Adrenal gland (tissue), 12 donors: ENCODE data around the gene APOB. TPM values are rescaled to one million over a fixed set of nuclear protein-coding genes. Genes with fewer than 3 reads are reported as not detected.

Experiments used
- DNase-seq, 7 donors: peaks; one replicate each; pipeline ENCODE4 v3.0.0-alpha.2; 2019 to 2020
- H3K27ac ChIP-seq, 5 donors: fragments of 200-600 bp; sonication (generic) in 4 of 5; 1 replicate in 3 of 5; 2 replicates in 2 of 5; pipeline versions ENCODE4 v1.5.1 to v1.8.0; 2016 to 2020; ENCODE audit warnings: mild to moderate bottlenecking in 1 of 5
- H3K27me3 ChIP-seq: fragments of 200-600 bp; 2 replicates; pipeline ENCODE4 v1.8.0; 2021
- H3K36me3 ChIP-seq, 2 donors: fragments of 200-600 bp; replicated peaks in 1 of 2; 1 replicate in 1 of 2; 2 replicates in 1 of 2; pipeline versions ENCODE4 v1.5.1 to v1.8.0; 2018 to 2022
- H3K4me1 ChIP-seq, 2 donors: fragments of 200-600 bp; replicated peaks in 1 of 2; 1 replicate in 1 of 2; 2 replicates in 1 of 2; pipeline versions ENCODE4 v1.5.1 to v1.8.0; 2018 to 2021
- H3K4me3 ChIP-seq, 4 donors: fragments of 200-600 bp; sonication (generic) in 3 of 4; one replicate each; pipeline ENCODE4 v1.5.1; 2016 to 2018
- H3K9me3 ChIP-seq, 3 donors: fragments of 200-600 bp; sonication (generic) in 1 of 3; replicated peaks in 1 of 3; 1 replicate in 2 of 3; 2 replicates in 1 of 3; pipeline versions ENCODE4 v1.5.1 to v1.8.0; 2016 to 2021
- POLR2A ChIP-seq, 2 donors: fragments of 450-650 bp; IDR thresholded peaks; one replicate each; pipeline ENCODE4 v1.6.1; 2017; ENCODE audit warnings: antibody characterized with exemption in 2 of 2, mild to moderate bottlenecking in 2 of 2, moderate library complexity in 1 of 2
- WGBS, 4 donors: extraction: QIAGEN DNeasy Blood & Tissue Kit in 2 of 4; methylation state at CpG; one replicate each; pipeline versions ENCODE4 v1.1.5 to v1.1.7; 2013 to 2017; 5-methylcytosine and 5-hydroxymethylcytosine counted together
- intact Hi-C, 2 donors: fragments of 100-400 bp; cut with DNase I; formaldehyde crosslinking; loops; one replicate each; pipeline versions ENCODE4 v1.14.1 to v1.15.0; 2022 to 2023
- polyA plus RNA-seq, 3 donors: library from polyadenylated mRNA; stranded (reverse); fragments of 200-250 nt in 2 of 3; fragments of 350-450 nt in 1 of 3; fragmentation: Illumina TruSeq in 1 of 3; extraction: RNeasy Lipid Tissue Mini Kit (QIAGEN cat#74804) in 1 of 3; gene quantifications; one replicate each; pipeline ENCODE4 v1.2.3, GENCODE V29; 2013 to 2014
- total RNA-seq, 9 donors: library from RNA; depleted of rRNA in 4 of 9; stranded (reverse); fragments of >200 nt in 4 of 9; fragments of 120-200 nt in 1 of 9; fragmentation: NEBNext Ultra II Directional in 1 of 9; extraction: Animal tissue kit (Norgen Biotek cat#: 25700) in 1 of 9; gene quantifications; one replicate each; pipeline versions ENCODE4 v1.1.0 to v1.2.4, GENCODE V29; 2013 to 2023
- TF ChIP-seq, protein P1 (sequence below), 6 experiments: fragments of 450-650 bp in 4 of 6; fragments of 200-600 bp in 2 of 6; sonication (generic) in 1 of 6; IDR thresholded peaks; 1 replicate in 5 of 6; 2 replicates in 1 of 6; pipeline versions ENCODE4 v1.5.1 to v1.8.0; 2016 to 2021; ENCODE audit warnings: antibody characterized with exemption in 6 of 6, mild to moderate bottlenecking in 2 of 6, moderate library complexity in 1 of 6
- donor health status: healthy with polysubstance abuse.
- donor health status: Bipolar disorder and iron deficiency.
- donor health status: DM: yes; HTN: yes; CAD: no.
- donor health status: DM: no; HTN: no; CAD: no.
- donor health status: DM: no; HTN: no; CAD: no.
- donor health status: DM: yes; HTN: yes; CAD: no.

Gene APOB
- total and polyA plus RNA-seq, 12 donors: under 0.01 to 1.9 (median 0.16) TPM; not detected in 1

DNA sequence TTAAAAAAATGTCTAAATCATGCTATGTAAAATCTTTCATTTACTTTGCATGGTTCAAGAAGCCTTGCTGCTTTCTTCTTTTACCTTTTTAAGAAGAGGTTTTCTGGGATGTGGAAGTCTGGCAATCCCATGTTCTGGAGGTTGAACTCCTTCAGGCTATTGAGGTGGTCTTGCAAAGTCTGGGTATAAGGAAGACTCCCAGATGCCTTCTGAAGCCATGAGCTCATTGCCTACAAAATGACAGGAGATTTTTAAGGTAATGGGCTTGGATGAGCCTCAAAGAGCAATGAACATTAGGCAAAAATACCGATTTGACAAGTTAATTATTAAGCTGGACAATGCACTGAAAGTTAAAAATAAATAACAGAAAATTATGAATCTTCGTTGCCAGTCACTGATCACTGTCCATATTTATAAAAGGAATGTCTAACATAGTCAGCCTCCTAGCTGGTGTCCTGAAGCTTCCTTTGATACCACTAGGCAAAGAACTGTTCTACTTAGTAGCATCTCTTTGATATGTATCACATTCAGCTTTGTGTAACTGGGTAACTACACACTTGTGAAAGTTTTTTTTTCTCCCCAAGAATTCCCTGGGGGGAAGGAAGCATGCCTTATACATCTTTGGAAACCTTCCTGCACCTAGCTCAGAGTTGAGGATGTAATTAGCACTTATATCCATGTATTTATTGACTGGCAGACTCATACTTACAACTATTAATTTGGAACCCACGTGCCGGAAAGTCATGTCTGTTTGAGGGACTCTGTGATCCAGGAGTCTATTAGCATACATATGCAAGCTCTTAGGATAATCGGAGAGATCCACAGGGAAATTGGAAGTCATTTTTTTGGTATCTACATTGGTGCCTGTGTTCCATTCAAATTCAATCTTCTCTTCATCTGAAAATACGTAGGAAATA, 29.3 kb downstream of the APOB start:
- no peak for DNase-seq
- intact Hi-C loops: no loop called here
- H3K9me3 ChIP-seq: no peaks in the 10 kb centered on the region
- H3K27ac ChIP-seq: no peak overlapping the region
- H3K4me1 ChIP-seq: no peaks in the 10 kb centered on the region
- no peaks in the 10 kb centered on the region for H3K36me3 ChIP-seq
- 69 to 88% (median 78%) methylated on average over 6 of the region's 6 CpGs for WGBS, 4 donors
- no peak overlapping the region for H3K4me3 ChIP-seq
- no peaks in the 10 kb centered on the region for H3K27me3 ChIP-seq
- no peak for TF ChIP-seq POLR2A (IDR thresholded peaks at IDR 0.05)
- TF ChIP-seq, protein P1, sequence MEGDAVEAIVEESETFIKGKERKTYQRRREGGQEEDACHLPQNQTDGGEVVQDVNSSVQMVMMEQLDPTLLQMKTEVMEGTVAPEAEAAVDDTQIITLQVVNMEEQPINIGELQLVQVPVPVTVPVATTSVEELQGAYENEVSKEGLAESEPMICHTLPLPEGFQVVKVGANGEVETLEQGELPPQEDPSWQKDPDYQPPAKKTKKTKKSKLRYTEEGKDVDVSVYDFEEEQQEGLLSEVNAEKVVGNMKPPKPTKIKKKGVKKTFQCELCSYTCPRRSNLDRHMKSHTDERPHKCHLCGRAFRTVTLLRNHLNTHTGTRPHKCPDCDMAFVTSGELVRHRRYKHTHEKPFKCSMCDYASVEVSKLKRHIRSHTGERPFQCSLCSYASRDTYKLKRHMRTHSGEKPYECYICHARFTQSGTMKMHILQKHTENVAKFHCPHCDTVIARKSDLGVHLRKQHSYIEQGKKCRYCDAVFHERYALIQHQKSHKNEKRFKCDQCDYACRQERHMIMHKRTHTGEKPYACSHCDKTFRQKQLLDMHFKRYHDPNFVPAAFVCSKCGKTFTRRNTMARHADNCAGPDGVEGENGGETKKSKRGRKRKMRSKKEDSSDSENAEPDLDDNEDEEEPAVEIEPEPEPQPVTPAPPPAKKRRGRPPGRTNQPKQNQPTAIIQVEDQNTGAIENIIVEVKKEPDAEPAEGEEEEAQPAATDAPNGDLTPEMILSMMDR (IDR thresholded peaks at IDR 0.05): no peak

GRCh38 chr2:21013043-21013816, 30.6 kb downstream of the APOB start:
- no peak overlapping the region for H3K4me3 ChIP-seq
- no peaks in the 10 kb centered on the region for H3K36me3 ChIP-seq
- no peak overlapping the region for H3K27ac ChIP-seq
- no peaks in the 10 kb centered on the region for H3K9me3 ChIP-seq
- intact Hi-C loops: no loop called here
- no peak for TF ChIP-seq POLR2A (IDR thresholded peaks at IDR 0.05)
- TF ChIP-seq, protein P1 (IDR thresholded peaks at IDR 0.05): no peak
- no peaks in the 10 kb centered on the region for H3K4me1 ChIP-seq
- no peak for DNase-seq
- 81 to 87% (median 86%) methylated on average over 8 of the region's 8 CpGs for WGBS, 4 donors
- no peaks in the 10 kb centered on the region for H3K27me3 ChIP-seq

- intact Hi-C loops: no loop called here
- Histone ChIP-seq H3K27me3 (no peaks in the 10 kb centered on the region), H3K27ac (no peak overlapping the region), H3K4me3 (no peak overlapping the region), H3K4me1 (no peaks in the 10 kb centered on the region), H3K9me3 (no peaks in the 10 kb centered on the region), H3K36me3 (no peaks in the 10 kb centered on the region)
- no peak for DNase-seq
- TF ChIP-seq, protein P1 (IDR thresholded peaks at IDR 0.05): no peak
- TF ChIP-seq POLR2A (IDR thresholded peaks at IDR 0.05): no peak
- 85 to 90% (median 88%) methylated on average over 3 of the region's 3 CpGs for WGBS, 4 donors
Observed at GRCh38 chr2:21012557-21012937, 31.3 kb downstream of the APOB start.

- Histone ChIP-seq H3K27ac (no peak overlapping the region), H3K4me1 (no peaks in the 10 kb centered on the region), H3K4me3 (no peak overlapping the region), H3K9me3 (no peaks in the 10 kb centered on the region), H3K27me3 (no peaks in the 10 kb centered on the region), H3K36me3 (no peaks in the 10 kb centered on the region)
- TF ChIP-seq, protein P1 (IDR thresholded peaks at IDR 0.05): no peak
- TF ChIP-seq POLR2A (IDR thresholded peaks at IDR 0.05): no peak
- intact Hi-C loops: no loop called here
- DNase-seq: no peak
- 78 to 85% (median 80%) methylated on average over 8 of the region's 8 CpGs for WGBS, 4 donors
Observed at GRCh38 chr2:21011876-21012556, 31.9 kb downstream of the APOB start.
